GM12872 (cell line): Measurements from ENCODE around the gene ZNF407.

Source experiments
- CTCF ChIP-seq: IDR thresholded peaks from 3 replicates; pipeline ENCODE4 v1.5.1; 2011; ENCODE audit warnings: low read depth, mild to moderate bottlenecking, low read length, moderate library complexity; ENCODE audit not compliant: insufficient read depth

The ZNF407 gene

GRCh38 chr18:74714791-74715190 lies 117.1 kb downstream of the ZNF407 start:
- no peak for TF ChIP-seq CTCF

- no peak for TF ChIP-seq CTCF
Measured at GRCh38 chr18:74715306-74715705, 117.6 kb downstream of the ZNF407 start.

- no peak for TF ChIP-seq CTCF
Measured at GRCh38 chr18:74715865-74716712, 118.4 kb downstream of the ZNF407 start.

- TF ChIP-seq CTCF = no peak
Measured at GRCh38 chr18:74718312-74718711, 120.6 kb downstream of the ZNF407 start.

GRCh38 chr18:74722237-74722636 lies 124.6 kb downstream of the ZNF407 start:
- no peak for TF ChIP-seq CTCF

- no peak for TF ChIP-seq CTCF
Measured at GRCh38 chr18:74724186-74724585, 126.5 kb downstream of the ZNF407 start.

GRCh38 chr18:74725690-74726089 lies 128.0 kb downstream of the ZNF407 start:
- TF ChIP-seq CTCF = no peak

- no peak for TF ChIP-seq CTCF
Measured at GRCh38 chr18:74728586-74728985, 130.9 kb downstream of the ZNF407 start.
